Activated CD4-positive, alpha-beta T cell treated with anti-CD3 and anti-CD28 coated beads, Interleukin-10, Interleukin-2, amounts not matched to agents 100 ng/mL and 50 ng/mL, durations not matched to agents 16 hours and 8 hours (primary cell): ENCODE measurements around the gene SYT17.

Source experiments
- DNase-seq: peaks from one replicate; pipeline ENCODE4 v3.0.0-alpha.2; 2020

The SYT17 gene

GRCh38 chr16:19223235-19224170 is 55.5 kb downstream of the SYT17 start:
- peak; percentile 51 for DNase-seq

GRCh38 chr16:19225651-19226050 is 57.6 kb downstream of the SYT17 start:
- no peak for DNase-seq

GRCh38 chr16:19227643-19228042 is 59.6 kb downstream of the SYT17 start:
- DNase-seq: no peak

- no peak for DNase-seq
These were observed 60.0 kb downstream of the SYT17 start for GRCh38 chr16:19228052-19228451.

- no peak for DNase-seq
These were observed 60.5 kb downstream of the SYT17 start for GRCh38 chr16:19228575-19228974.

- no peak for DNase-seq
These were observed 62.5 kb downstream of the SYT17 start for GRCh38 chr16:19230575-19230974.

GRCh38 chr16:19231881-19232280 is 63.8 kb downstream of the SYT17 start:
- DNase-seq: no peak

- no peak for DNase-seq
These were observed 64.9 kb downstream of the SYT17 start for GRCh38 chr16:19232988-19233387.

- DNase-seq: no peak
These were observed 67.4 kb downstream of the SYT17 start for GRCh38 chr16:19235478-19235877.

- no peak for DNase-seq
These were observed 67.8 kb downstream of the SYT17 start for GRCh38 chr16:19235886-19236285.

GRCh38 chr16:19236561-19237209 is 68.6 kb downstream of the SYT17 start:
- DNase-seq: no peak

GRCh38 chr16:19238406-19238805 is 70.4 kb downstream of the SYT17 start:
- DNase-seq: no peak

- DNase-seq: no peak
These were observed 71.6 kb downstream of the SYT17 start for GRCh38 chr16:19239511-19240155.

GRCh38 chr16:19240494-19240893 is 72.5 kb downstream of the SYT17 start:
- no peak for DNase-seq

GRCh38 chr16:19241512-19241911 is 73.5 kb downstream of the SYT17 start:
- DNase-seq: no peak

- DNase-seq: no peak
These were observed 74.1 kb downstream of the SYT17 start for GRCh38 chr16:19242186-19242585.

GRCh38 chr16:19242987-19243575 is 75.0 kb downstream of the SYT17 start:
- DNase-seq: no peak

GRCh38 chr16:19245326-19245925 is 77.4 kb downstream of the SYT17 start:
- DNase-seq: no peak

- no peak for DNase-seq
These were observed 84.9 kb downstream of the SYT17 start for GRCh38 chr16:19252904-19253303.

- no peak for DNase-seq
These were observed 86.6 kb downstream of the SYT17 start for GRCh38 chr16:19254611-19255010.

- DNase-seq: no peak
These were observed 96.2 kb downstream of the SYT17 start for GRCh38 chr16:19264123-19264673.

GRCh38 chr16:19265380-19265930 is 97.4 kb downstream of the SYT17 start:
- DNase-seq: no peak
